HG03103 (cell line): Measurements from ENCODE around the gene EPN1.

ENCODE experiments used
- ATAC-seq: cut with Tn5 transposase; IDR thresholded peaks from one replicate; pipeline ENCODE4 v1.9.1; 2021; ENCODE audit warnings: low read depth; ENCODE audit not compliant: unreplicated experiment

The EPN1 gene

GRCh38 chr19:55646889-55647731 lies 27.9 kb upstream of the EPN1 start:
- ATAC-seq, result no peak

GRCh38 chr19:55647732-55648584 lies 27.1 kb upstream of the EPN1 start, which contains the start of gene CCDC106:
CCDC106 (plus strand) TSS chr19:55648212; CDS start chr19:55649047, 835 bp downstream.
- ATAC-seq, result no peak

GRCh38 chr19:55648585-55649267 lies 26.3 kb upstream of the EPN1 start:
- ATAC-seq, result no peak

GRCh38 chr19:55649268-55650125 lies 25.5 kb upstream of the EPN1 start:
- ATAC-seq, result no peak

- ATAC-seq, result no peak
Observed at GRCh38 chr19:55650126-55650557, 24.9 kb upstream of the EPN1 start.

- no peak for ATAC-seq
Observed at GRCh38 chr19:55650602-55651230, 24.3 kb upstream of the EPN1 start.

GRCh38 chr19:55651236-55651635 lies 23.8 kb upstream of the EPN1 start:
- no peak for ATAC-seq

GRCh38 chr19:55652311-55653128 lies 22.5 kb upstream of the EPN1 start:
- no peak for ATAC-seq

- ATAC-seq, result peak; percentile 37
Observed at GRCh38 chr19:55653651-55654322, 21.2 kb upstream of the EPN1 start.

GRCh38 chr19:55654323-55654867 lies 20.6 kb upstream of the EPN1 start:
- ATAC-seq, result peak; percentile 48

GRCh38 chr19:55654868-55655647 lies 20.0 kb upstream of the EPN1 start, which contains the start of gene U2AF2:
U2AF2 (plus strand) TSS chr19:55655035; CDS start chr19:55655105, 70 bp downstream.
- ATAC-seq, result peak; percentile 35

GRCh38 chr19:55655648-55656040 lies 19.4 kb upstream of the EPN1 start:
- ATAC-seq, result no peak

GRCh38 chr19:55656552-55656951 lies 18.5 kb upstream of the EPN1 start:
- no peak for ATAC-seq

GRCh38 chr19:55656988-55657747 lies 17.9 kb upstream of the EPN1 start:
- no peak for ATAC-seq

GRCh38 chr19:55658846-55659459 lies 16.1 kb upstream of the EPN1 start:
- ATAC-seq, result no peak

- no peak for ATAC-seq
Observed at GRCh38 chr19:55659822-55660221, 15.2 kb upstream of the EPN1 start.
